Peyer's patch (tissue), 4 donors: Measurements from ENCODE around the gene BHLHE23.

Experiments
- POLR2A ChIP-seq, 2 donors: fragments of 450-650 bp; IDR thresholded peaks; one replicate each; pipeline ENCODE4 v1.5.1; 2017; ENCODE audit warnings: antibody characterized with exemption in 2 of 2, mild to moderate bottlenecking in 2 of 2, moderate library complexity in 2 of 2
- TF ChIP-seq, protein P1 (sequence below), 6 experiments: fragments of 450-650 bp in 4 of 6; fragments of 200-600 bp in 2 of 6; sonication (generic) in 1 of 6; IDR thresholded peaks; one replicate each; pipeline ENCODE4 v1.5.1; 2017 to 2019; ENCODE audit warnings: antibody characterized with exemption in 6 of 6, mild to moderate bottlenecking in 3 of 6, moderate library complexity in 1 of 6

DNA sequence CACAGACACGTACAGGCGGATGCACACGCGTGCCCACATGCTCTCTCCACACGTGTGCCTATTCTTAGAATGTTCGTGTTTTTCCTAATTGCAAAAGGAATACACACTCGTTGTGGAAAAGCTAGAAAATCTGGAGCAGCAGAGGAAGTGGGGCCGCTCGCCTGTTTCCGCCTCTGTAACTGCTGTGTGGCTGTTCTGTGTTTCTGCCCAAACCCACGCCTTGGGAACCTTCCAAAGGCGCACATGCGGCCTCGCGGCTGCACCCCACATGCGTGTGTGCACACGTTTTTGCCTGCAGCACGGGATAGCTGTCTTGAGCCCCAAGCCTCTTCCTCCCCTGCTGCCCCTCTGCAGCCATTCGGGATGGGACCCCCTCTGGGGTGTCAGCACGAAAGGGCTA lies 42.1 kb downstream of the BHLHE23 start:
- TF ChIP-seq, protein P1, sequence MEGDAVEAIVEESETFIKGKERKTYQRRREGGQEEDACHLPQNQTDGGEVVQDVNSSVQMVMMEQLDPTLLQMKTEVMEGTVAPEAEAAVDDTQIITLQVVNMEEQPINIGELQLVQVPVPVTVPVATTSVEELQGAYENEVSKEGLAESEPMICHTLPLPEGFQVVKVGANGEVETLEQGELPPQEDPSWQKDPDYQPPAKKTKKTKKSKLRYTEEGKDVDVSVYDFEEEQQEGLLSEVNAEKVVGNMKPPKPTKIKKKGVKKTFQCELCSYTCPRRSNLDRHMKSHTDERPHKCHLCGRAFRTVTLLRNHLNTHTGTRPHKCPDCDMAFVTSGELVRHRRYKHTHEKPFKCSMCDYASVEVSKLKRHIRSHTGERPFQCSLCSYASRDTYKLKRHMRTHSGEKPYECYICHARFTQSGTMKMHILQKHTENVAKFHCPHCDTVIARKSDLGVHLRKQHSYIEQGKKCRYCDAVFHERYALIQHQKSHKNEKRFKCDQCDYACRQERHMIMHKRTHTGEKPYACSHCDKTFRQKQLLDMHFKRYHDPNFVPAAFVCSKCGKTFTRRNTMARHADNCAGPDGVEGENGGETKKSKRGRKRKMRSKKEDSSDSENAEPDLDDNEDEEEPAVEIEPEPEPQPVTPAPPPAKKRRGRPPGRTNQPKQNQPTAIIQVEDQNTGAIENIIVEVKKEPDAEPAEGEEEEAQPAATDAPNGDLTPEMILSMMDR (IDR thresholded peaks at IDR 0.05), result no peak
- TF ChIP-seq POLR2A (IDR thresholded peaks at IDR 0.05), result no peak
